ENCODE data around the gene CYS1. TPM values are rescaled to one million over a fixed set of nuclear protein-coding genes. Genes with fewer than 3 reads are reported as not detected.

The CYS1 gene
- total and polyA plus RNA-seq, 2 of the 13 experiments (the other 11 are each of a cell fraction or from before 2014, with no cell fraction given): 0.04 TPM; not detected in 1

DNA sequence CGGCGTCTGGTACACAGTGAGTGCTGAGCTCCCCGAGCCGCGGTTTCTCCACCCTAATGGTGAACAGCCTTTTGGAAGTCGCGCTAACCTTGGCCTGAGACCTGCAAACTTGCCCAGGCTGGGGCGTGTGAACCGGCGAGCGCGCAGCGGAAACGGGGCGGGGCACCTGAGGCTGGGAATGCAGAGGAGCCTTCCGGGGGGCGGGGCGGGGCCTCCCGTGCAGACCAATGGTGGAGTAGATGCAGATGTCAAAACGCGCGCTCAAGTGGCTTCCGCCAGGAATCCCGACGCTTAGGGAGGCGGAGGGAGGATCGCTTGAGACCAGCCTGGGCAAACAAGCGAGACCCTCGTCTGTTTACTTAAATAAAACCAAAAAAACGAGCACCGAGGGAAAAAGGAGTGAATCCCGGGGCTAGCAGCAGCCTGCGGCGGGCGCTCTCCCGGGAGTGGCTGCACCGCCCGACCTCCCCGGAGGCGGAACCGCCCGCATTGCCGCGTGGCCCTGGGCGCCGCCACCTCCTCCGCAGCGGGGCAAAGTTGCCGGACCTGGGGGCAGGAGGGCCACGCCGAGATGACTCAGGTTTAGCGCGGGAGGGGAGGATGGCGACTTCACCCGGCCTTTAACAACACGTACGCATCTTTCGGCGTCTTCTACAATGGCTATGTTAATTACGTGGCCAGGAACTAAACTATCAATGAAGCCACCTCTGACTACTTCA, 40.1 kb upstream of the CYS1 start (continued):
- TF ChIP-seq GABPA (IDR thresholded peaks at IDR 0.05; ENCODE audit: low read depth, low read length) (peak; percentile 69), GABPA (CRISPR knock-in tag; IDR thresholded peaks at IDR 0.05; ENCODE audit: low read depth) (peak; percentile 89), ZNF670 (CRISPR knock-in tag; IDR thresholded peaks at IDR 0.05; ENCODE audit: borderline replicate concordance) (no peak; the same call in none of the 2 replicates), ARNTL (CRISPR knock-in tag; IDR thresholded peaks at IDR 0.05) (peak; percentile 88), ZNF136 (CRISPR knock-in tag; IDR thresholded peaks at IDR 0.05; ENCODE audit: low read depth) (no peak), NFIC (IDR thresholded peaks at IDR 0.05; ENCODE audit: low read length) (no peak; the same call in 1 of the 2 replicates), ZNF232 (CRISPR knock-in tag; IDR thresholded peaks at IDR 0.05; ENCODE audit: borderline replicate concordance) (peak; percentile 95; the same call in 1 of the 2 replicates), ZKSCAN8 (CRISPR knock-in tag; IDR thresholded peaks at IDR 0.05; ENCODE audit: borderline replicate concordance) (peak; percentile 61; the same call in 1 of the 2 replicates), PCBP1 (IDR thresholded peaks at IDR 0.05; ENCODE audit: borderline replicate concordance, low read depth, low read length) (0 out of 2 replicates have a peak, but pooled peaks have one; percentile 65), NONO (IDR thresholded peaks at IDR 0.05) (no peak), NONO (CRISPR knock-in tag; conservative IDR thresholded peaks at IDR 0.05) (peak; percentile 88), ZNF878 (CRISPR knock-in tag; IDR thresholded peaks at IDR 0.05) (peak; percentile 97), NCOA5 (CRISPR knock-in tag; IDR thresholded peaks at IDR 0.05) (no peak), ZNF292 (CRISPR knock-in tag; IDR thresholded peaks at IDR 0.05; ENCODE audit: borderline replicate concordance, low read depth) (peak; percentile 66; the same call in 1 of the 2 replicates), MYC (CRISPR knock-in tag; IDR thresholded peaks at IDR 0.05; ENCODE audit: borderline replicate concordance) (peak; percentile 100), ZC3H4 (CRISPR knock-in tag; IDR thresholded peaks at IDR 0.05; ENCODE audit: borderline replicate concordance) (peak; percentile 94)
- TF ChIP-seq, protein P1, sequence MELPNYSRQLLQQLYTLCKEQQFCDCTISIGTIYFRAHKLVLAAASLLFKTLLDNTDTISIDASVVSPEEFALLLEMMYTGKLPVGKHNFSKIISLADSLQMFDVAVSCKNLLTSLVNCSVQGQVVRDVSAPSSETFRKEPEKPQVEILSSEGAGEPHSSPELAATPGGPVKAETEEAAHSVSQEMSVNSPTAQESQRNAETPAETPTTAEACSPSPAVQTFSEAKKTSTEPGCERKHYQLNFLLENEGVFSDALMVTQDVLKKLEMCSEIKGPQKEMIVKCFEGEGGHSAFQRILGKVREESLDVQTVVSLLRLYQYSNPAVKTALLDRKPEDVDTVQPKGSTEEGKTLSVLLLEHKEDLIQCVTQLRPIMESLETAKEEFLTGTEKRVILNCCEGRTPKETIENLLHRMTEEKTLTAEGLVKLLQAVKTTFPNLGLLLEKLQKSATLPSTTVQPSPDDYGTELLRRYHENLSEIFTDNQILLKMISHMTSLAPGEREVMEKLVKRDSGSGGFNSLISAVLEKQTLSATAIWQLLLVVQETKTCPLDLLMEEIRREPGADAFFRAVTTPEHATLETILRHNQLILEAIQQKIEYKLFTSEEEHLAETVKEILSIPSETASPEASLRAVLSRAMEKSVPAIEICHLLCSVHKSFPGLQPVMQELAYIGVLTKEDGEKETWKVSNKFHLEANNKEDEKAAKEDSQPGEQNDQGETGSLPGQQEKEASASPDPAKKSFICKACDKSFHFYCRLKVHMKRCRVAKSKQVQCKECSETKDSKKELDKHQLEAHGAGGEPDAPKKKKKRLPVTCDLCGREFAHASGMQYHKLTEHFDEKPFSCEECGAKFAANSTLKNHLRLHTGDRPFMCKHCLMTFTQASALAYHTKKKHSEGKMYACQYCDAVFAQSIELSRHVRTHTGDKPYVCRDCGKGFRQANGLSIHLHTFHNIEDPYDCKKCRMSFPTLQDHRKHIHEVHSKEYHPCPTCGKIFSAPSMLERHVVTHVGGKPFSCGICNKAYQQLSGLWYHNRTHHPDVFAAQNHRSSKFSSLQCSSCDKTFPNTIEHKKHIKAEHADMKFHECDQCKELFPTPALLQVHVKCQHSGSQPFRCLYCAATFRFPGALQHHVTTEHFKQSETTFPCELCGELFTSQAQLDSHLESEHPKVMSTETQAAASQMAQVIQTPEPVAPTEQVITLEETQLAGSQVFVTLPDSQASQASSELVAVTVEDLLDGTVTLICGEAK (IDR thresholded peaks at IDR 0.05): no peak
- TF ChIP-seq, protein P1 (CRISPR knock-in tag; IDR thresholded peaks at IDR 0.05): no peak; the same call in 1 of the 2 replicates
- TF ChIP-seq, protein P2, sequence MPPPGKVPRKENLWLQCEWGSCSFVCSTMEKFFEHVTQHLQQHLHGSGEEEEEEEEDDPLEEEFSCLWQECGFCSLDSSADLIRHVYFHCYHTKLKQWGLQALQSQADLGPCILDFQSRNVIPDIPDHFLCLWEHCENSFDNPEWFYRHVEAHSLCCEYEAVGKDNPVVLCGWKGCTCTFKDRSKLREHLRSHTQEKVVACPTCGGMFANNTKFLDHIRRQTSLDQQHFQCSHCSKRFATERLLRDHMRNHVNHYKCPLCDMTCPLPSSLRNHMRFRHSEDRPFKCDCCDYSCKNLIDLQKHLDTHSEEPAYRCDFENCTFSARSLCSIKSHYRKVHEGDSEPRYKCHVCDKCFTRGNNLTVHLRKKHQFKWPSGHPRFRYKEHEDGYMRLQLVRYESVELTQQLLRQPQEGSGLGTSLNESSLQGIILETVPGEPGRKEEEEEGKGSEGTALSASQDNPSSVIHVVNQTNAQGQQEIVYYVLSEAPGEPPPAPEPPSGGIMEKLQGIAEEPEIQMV (CRISPR knock-in tag; IDR thresholded peaks at IDR 0.05; ENCODE audit: low read depth): peak; percentile 71
- TF ChIP-seq, protein P3, sequence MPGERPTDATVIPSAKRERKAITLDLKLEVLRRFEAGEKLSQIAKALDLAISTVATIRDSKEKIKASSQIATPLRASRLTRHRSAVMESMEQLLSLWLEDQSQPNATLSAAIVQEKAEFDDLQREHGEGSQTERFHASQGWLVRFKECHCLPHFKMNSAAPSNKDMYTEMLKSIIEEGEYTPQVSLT (CRISPR knock-in tag; IDR thresholded peaks at IDR 0.05; ENCODE audit: borderline replicate concordance, low read depth): no peak

All from HepG2 (cell line).